Endothelial cell of umbilical vein (primary cell): ENCODE results near the gene ARHGAP28.
A peak's percentile ranks its signal among the peaks of the same experiment; 100 is the strongest.

Experiments used
- EZH2 ChIP-seq: IDR thresholded peaks from 2 replicates; pipeline ENCODE4 v1.6.1; 2012; ENCODE audit warnings: borderline replicate concordance, low read depth, mild to moderate bottlenecking, moderate library complexity, low read length, inconsistent platforms; ENCODE audit not compliant: severe bottlenecking
- JUN ChIP-seq: IDR thresholded peaks from 2 replicates; pipeline ENCODE4 v1.6.1; 2011; ENCODE audit warnings: borderline replicate concordance, low read depth; ENCODE audit not compliant: insufficient read length, insufficient read depth
- MYC ChIP-seq: IDR thresholded peaks from one replicate; pipeline ENCODE4 v1.6.1; 2011; ENCODE audit warnings: mild to moderate bottlenecking, low read depth, low read length
- POLR2A ChIP-seq: IDR thresholded peaks from 2 replicates; pipeline ENCODE4 v1.6.1; 2012; ENCODE audit warnings: low read depth, mild to moderate bottlenecking, control low read depth, low read length
- POLR2AphosphoS5 ChIP-seq: IDR thresholded peaks from 2 replicates; pipeline ENCODE4 v1.6.1; 2012; ENCODE audit warnings: low read depth, mild to moderate bottlenecking, control low read depth, low read length, moderate library complexity; ENCODE audit not compliant: insufficient read depth
- TF ChIP-seq, protein P1 (sequence below), 2 donors: IDR thresholded peaks; 1 replicate in 1 of 2; 2 replicates in 1 of 2; pipeline ENCODE4 v1.5.1; 2011; ENCODE audit warnings: low read length in 2 of 2, mild to moderate bottlenecking in 2 of 2, moderate library complexity in 2 of 2, control low read depth in 1 of 2, inconsistent platforms in 1 of 2, low read depth in 1 of 2; ENCODE audit not compliant: insufficient read depth in 1 of 2; ENCODE audit errors: extremely low read depth in 1 of 2
- TF ChIP-seq, protein P2 (sequence below): IDR thresholded peaks from 2 replicates; pipeline ENCODE4 v1.6.1; 2011; ENCODE audit not compliant: insufficient read depth, insufficient read length

DNA sequence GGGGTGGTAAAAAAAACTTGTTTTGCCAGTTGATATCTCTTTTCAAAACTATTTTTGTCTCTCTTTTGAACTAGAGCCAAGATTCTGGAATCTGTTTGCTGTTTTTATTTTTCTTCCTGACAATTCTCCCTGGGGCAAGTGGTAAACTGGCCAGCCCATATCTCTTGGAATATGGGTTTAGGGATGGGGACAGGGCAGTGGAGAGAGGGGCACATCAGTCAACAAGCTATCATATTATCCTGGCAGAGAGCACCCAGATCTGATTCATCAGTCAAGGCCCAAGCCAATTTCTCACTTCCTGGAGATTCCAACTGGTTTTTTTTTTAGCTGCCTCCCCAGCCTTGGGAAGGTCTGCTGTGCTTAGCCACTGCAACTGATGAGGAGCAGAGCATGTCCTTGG, 52.3 kb downstream of the ARHGAP28 start:
- TF ChIP-seq, protein P1, sequence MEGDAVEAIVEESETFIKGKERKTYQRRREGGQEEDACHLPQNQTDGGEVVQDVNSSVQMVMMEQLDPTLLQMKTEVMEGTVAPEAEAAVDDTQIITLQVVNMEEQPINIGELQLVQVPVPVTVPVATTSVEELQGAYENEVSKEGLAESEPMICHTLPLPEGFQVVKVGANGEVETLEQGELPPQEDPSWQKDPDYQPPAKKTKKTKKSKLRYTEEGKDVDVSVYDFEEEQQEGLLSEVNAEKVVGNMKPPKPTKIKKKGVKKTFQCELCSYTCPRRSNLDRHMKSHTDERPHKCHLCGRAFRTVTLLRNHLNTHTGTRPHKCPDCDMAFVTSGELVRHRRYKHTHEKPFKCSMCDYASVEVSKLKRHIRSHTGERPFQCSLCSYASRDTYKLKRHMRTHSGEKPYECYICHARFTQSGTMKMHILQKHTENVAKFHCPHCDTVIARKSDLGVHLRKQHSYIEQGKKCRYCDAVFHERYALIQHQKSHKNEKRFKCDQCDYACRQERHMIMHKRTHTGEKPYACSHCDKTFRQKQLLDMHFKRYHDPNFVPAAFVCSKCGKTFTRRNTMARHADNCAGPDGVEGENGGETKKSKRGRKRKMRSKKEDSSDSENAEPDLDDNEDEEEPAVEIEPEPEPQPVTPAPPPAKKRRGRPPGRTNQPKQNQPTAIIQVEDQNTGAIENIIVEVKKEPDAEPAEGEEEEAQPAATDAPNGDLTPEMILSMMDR (IDR thresholded peaks at IDR 0.05; ENCODE audit: extremely low read depth in 1 of 2, insufficient read depth in 1 of 2, low read depth in 1 of 2, low read length in 2 of 2), result no peak
- TF ChIP-seq, protein P2, sequence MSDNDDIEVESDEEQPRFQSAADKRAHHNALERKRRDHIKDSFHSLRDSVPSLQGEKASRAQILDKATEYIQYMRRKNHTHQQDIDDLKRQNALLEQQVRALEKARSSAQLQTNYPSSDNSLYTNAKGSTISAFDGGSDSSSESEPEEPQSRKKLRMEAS, result no peak
- TF ChIP-seq POLR2AphosphoS5 (no peak), EZH2 (no peak), JUN (peak; percentile 13), POLR2A (no peak), MYC (no peak)
